NCI-H2107 (cell line): ENCODE results near the gene CRHBP.
"Not testable (repeated sequence)": the region's sequence is repeated elsewhere in the genome, so short reads cannot be mapped to it uniquely, and the experiment has no call there.

ENCODE experiments used
- DNase-seq: peaks from one replicate; lab custom pipeline; 2025; lab: John Stamatoyannopoulos, UW

CRHBP gene

GRCh38 chr5:76952795-76953536, at the start of gene CRHBP:
Gene CRHBP (plus strand): TSS chr5:76953045. CDS start chr5:76953135, 90 bp downstream.
- no peak for DNase-seq

GRCh38 chr5:76908166-76908565, 44.7 kb upstream of the CRHBP start:
- no peak for DNase-seq

- not testable (repeated sequence) for DNase-seq
These were observed 42.4 kb upstream of the CRHBP start for GRCh38 chr5:76910344-76910933.

GRCh38 chr5:76914671-76915070, 38.2 kb upstream of the CRHBP start:
- not testable (repeated sequence) for DNase-seq

GRCh38 chr5:76918539-76918938, 34.3 kb upstream of the CRHBP start:
- DNase-seq = no peak

- DNase-seq = no peak
These were observed 32.4 kb upstream of the CRHBP start for GRCh38 chr5:76920491-76920890.

GRCh38 chr5:76926329-76927105, 26.3 kb upstream of the CRHBP start:
- DNase-seq = no peak

GRCh38 chr5:76927961-76928360, 24.9 kb upstream of the CRHBP start:
- no peak for DNase-seq

GRCh38 chr5:76930083-76930482, 22.8 kb upstream of the CRHBP start:
- no peak for DNase-seq

GRCh38 chr5:76938177-76938576, 14.7 kb upstream of the CRHBP start:
- DNase-seq = no peak

- DNase-seq = no peak
These were observed 11.8 kb upstream of the CRHBP start for GRCh38 chr5:76941000-76941399.

- no peak for DNase-seq
These were observed 11.4 kb upstream of the CRHBP start for GRCh38 chr5:76941442-76941841.

GRCh38 chr5:76942581-76942980, 10.3 kb upstream of the CRHBP start:
- no peak for DNase-seq

- no peak for DNase-seq
These were observed 9.8 kb upstream of the CRHBP start for GRCh38 chr5:76943006-76943405.

GRCh38 chr5:76944638-76945037, 8.2 kb upstream of the CRHBP start:
- DNase-seq = no peak

GRCh38 chr5:76945238-76945637, 7.6 kb upstream of the CRHBP start:
- not testable (repeated sequence) for DNase-seq

GRCh38 chr5:76946090-76946489, 6.8 kb upstream of the CRHBP start:
- DNase-seq = no peak

GRCh38 chr5:76947082-76947503, 5.8 kb upstream of the CRHBP start:
- DNase-seq = no peak

GRCh38 chr5:76953551-76954382, 922 bp downstream of the CRHBP start:
- no peak for DNase-seq

GRCh38 chr5:76954383-76954763, 1.5 kb downstream of the CRHBP start:
- no peak for DNase-seq

- DNase-seq = no peak
These were observed 3.2 kb downstream of the CRHBP start for GRCh38 chr5:76956033-76956432.
